ENCODE data around the gene PKD2. TPM values are rescaled to one million over a fixed set of nuclear protein-coding genes. Genes with fewer than 3 reads are reported as not detected.
A peak's percentile ranks its signal among the peaks of the same experiment; 100 is the strongest.

The PKD2 gene
- total and polyA plus RNA-seq, 2 of the 13 experiments (the other 11 are each of a cell fraction or from before 2014, with no cell fraction given), result 5.6 to 9.1 TPM

DNA sequence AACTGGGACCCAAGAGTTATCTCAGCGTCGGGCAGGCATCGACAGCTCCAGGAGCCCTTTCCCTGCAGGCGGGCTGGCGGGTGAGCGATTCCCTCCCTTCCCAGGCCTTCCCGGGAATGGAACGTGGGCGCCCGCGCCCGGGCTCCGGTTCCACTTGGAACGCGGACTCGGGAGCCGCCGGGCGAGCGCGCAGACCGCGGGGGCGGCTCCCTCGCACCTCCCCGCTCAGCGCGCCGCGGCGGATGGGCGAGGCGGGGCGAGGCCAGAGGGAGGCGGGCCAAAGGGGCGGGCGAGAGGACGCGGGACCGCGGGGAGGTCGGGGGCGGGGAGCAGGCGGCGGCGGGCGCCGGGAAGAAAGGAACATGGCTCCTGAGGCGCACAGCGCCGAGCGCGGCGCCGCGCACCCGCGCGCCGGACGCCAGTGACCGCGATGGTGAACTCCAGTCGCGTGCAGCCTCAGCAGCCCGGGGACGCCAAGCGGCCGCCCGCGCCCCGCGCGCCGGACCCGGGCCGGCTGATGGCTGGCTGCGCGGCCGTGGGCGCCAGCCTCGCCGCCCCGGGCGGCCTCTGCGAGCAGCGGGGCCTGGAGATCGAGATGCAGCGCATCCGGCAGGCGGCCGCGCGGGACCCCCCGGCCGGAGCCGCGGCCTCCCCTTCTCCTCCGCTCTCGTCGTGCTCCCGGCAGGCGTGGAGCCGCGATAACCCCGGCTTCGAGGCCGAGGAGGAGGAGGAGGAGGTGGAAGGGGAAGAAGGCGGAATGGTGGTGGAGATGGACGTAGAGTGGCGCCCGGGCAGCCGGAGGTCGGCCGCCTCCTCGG is at the start of gene PKD2 (continued):
- no peak for TF ChIP-seq KIAA2018 (CRISPR knock-in tag; IDR thresholded peaks at IDR 0.05; ENCODE audit: borderline replicate concordance)
- TF ChIP-seq, protein P1, sequence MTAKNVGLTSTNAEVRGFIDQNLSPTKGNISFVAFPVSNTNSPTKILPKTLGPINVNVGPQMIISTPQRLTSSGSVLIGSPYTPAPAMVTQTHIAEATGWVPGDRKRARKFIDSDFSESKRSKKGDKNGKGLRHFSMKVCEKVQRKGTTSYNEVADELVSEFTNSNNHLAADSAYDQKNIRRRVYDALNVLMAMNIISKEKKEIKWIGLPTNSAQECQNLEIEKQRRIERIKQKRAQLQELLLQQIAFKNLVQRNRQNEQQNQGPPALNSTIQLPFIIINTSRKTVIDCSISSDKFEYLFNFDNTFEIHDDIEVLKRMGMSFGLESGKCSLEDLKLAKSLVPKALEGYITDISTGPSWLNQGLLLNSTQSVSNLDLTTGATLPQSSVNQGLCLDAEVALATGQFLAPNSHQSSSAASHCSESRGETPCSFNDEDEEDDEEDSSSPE (CRISPR knock-in tag; IDR thresholded peaks at IDR 0.05), result peak; percentile 82
- TF ChIP-seq XBP1 (CRISPR knock-in tag; IDR thresholded peaks at IDR 0.05), result no peak
- TF ChIP-seq, protein P2, sequence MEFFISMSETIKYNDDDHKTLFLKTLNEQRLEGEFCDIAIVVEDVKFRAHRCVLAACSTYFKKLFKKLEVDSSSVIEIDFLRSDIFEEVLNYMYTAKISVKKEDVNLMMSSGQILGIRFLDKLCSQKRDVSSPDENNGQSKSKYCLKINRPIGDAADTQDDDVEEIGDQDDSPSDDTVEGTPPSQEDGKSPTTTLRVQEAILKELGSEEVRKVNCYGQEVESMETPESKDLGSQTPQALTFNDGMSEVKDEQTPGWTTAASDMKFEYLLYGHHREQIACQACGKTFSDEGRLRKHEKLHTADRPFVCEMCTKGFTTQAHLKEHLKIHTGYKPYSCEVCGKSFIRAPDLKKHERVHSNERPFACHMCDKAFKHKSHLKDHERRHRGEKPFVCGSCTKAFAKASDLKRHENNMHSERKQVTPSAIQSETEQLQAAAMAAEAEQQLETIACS (CRISPR knock-in tag; IDR thresholded peaks at IDR 0.05), result 0 out of 2 replicates have a peak, but pooled peaks have one; percentile 15
- TF ChIP-seq CENPX (CRISPR knock-in tag; IDR thresholded peaks at IDR 0.05), result no peak
- no peak for TF ChIP-seq ZNF878 (CRISPR knock-in tag; IDR thresholded peaks at IDR 0.05)
- TF ChIP-seq FOXA1 (IDR thresholded peaks at IDR 0.05), result no peak
- TF ChIP-seq FOXA1 (CRISPR knock-in tag; IDR thresholded peaks at IDR 0.05), result no peak
- TF ChIP-seq ZNF143 (CRISPR knock-in tag; IDR thresholded peaks at IDR 0.05), result no peak
- TF ChIP-seq EZH2 (conservative IDR thresholded peaks at IDR 0.05; ENCODE audit: low read depth, low read length), result 0 out of 2 replicates have a peak, but pooled peaks have one; percentile 45
- TF ChIP-seq GATAD2A (CRISPR knock-in tag; IDR thresholded peaks at IDR 0.05), result no peak
- TF ChIP-seq STAT5B (CRISPR knock-in tag; IDR thresholded peaks at IDR 0.05), result no peak
- TF ChIP-seq, protein P3, sequence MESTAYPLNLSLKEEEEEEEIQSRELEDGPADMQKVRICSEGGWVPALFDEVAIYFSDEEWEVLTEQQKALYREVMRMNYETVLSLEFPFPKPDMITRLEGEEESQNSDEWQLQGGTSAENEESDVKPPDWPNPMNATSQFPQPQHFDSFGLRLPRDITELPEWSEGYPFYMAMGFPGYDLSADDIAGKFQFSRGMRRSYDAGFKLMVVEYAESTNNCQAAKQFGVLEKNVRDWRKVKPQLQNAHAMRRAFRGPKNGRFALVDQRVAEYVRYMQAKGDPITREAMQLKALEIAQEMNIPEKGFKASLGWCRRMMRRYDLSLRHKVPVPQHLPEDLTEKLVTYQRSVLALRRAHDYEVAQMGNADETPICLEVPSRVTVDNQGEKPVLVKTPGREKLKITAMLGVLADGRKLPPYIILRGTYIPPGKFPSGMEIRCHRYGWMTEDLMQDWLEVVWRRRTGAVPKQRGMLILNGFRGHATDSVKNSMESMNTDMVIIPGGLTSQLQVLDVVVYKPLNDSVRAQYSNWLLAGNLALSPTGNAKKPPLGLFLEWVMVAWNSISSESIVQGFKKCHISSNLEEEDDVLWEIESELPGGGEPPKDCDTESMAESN (CRISPR knock-in tag; conservative IDR thresholded peaks at IDR 0.05), result 0 out of 2 replicates have a peak, but pooled peaks have one; percentile 16

Data from HepG2 (cell line).